NB4 (cell line): ENCODE measurements around the gene PTPRD.

ENCODE experiments used
- CTCF ChIP-seq: IDR thresholded peaks from one replicate; pipeline ENCODE4 v1.5.1; 2012; ENCODE audit warnings: low read depth, low read length
- POLR2A ChIP-seq: IDR thresholded peaks from 2 replicates; pipeline ENCODE4 v1.6.1; 2011; ENCODE audit warnings: mild to moderate bottlenecking; ENCODE audit not compliant: insufficient read length; ENCODE audit errors: extremely low read depth
- TF ChIP-seq, protein P1 (sequence below): IDR thresholded peaks from 2 replicates; pipeline ENCODE4 v1.6.1; 2011; ENCODE audit warnings: low read depth, low read length

DNA sequence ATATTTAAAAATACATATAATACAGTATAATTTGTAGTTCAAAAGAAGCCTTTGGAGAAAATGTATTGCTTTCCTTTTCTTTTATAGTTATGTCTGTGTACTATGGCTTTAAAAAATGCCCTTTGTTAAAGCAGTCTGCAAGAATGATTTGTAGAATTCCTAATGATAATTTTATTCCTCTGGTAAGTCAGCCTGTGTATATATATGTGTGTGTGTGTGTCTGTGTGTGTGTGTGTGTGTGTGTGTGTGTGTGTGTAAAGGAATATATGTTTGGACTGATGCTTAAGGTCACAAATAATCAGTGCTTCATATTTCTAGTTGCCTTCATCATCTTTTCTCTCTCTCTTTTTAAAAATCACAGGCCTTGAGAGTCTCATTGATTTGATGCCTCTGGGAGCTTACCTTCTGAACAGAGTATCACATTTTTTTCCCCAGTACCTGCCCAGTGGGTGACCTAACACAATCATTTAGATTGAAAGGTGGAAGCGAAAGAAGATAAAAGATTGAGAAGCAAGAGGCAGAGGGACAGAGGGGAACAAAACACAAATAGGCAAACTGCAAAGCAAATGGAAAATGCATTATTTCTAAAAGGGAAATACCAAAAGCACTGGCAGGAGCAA is 2104.0 kb downstream of the PTPRD start:
- TF ChIP-seq POLR2A = no peak
- TF ChIP-seq CTCF = no peak
- TF ChIP-seq, protein P1, sequence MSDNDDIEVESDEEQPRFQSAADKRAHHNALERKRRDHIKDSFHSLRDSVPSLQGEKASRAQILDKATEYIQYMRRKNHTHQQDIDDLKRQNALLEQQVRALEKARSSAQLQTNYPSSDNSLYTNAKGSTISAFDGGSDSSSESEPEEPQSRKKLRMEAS = no peak
